NT2/D1 (cell line): ENCODE measurements around the gene GMEB2.

Experiments used
- SUZ12 ChIP-seq: IDR thresholded peaks from 2 replicates; pipeline ENCODE4 v1.6.1; 2011; ENCODE audit not compliant: insufficient read length, insufficient read depth; ENCODE audit errors: extremely low read depth
- YY1 ChIP-seq: IDR thresholded peaks from 2 replicates; pipeline ENCODE4 v1.6.1; 2011; ENCODE audit not compliant: insufficient read length, insufficient read depth

DNA sequence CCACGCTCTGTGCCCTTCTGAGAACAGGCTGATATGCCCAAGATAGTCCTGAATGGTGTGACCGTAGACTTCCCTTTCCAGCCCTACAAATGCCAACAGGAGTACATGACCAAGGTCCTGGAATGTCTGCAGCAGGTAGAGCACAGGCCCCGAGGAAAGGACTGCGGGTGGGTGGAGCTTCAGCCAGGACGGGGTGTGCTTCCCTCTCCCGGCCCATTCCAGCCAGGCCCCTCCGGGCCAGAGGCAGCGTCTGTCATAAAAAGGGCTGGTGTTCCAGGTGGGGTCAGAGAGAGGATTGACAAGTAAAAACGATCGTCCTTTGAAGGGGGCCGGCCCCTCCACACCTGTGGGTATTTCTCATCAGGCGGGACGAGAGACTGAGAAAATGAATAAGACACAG, 32.5 kb upstream of the GMEB2 start:
- TF ChIP-seq YY1: no peak
- no peak for TF ChIP-seq SUZ12
